ENCODE results near the gene ENTPD8.
"Not testable (repeated sequence)": the region's sequence is repeated elsewhere in the genome, so short reads cannot be mapped to it uniquely, and the experiment has no call there.

ENTPD8 gene

DNA sequence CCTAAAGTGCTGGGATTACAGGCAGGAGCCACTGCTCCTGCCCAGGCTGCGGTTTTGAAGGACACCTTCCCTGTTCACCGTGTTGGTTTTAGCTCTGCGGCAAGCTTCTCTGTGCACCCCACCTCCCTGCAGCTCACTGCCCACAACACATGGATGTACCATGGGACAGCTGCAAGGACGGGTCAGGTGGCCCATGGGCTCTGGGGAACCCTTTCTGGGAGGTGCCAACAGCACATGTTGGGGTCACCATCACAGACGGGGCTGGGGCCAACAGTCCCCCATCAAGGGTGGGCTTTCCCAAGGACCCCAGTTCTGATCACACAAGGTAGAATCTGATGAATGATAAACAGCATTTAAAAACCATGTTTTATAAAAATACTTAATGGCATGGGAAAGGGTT is 25.7 kb downstream of the ENTPD8 start:
- Histone ChIP-seq H3K36me3 (ENCODE audit: insufficient read depth, low read length) (no peaks in the 10 kb centered on the region), H2AFZ (ENCODE audit: low read length, unreplicated experiment) (no peak overlapping the region), H3K4me3 (ENCODE audit: low read depth, low read length) (no peak overlapping the region), H3K27me3 (ENCODE audit: insufficient read depth, low read length) (no peaks in the 10 kb centered on the region), H3K79me2 (ENCODE audit: control insufficient read depth, insufficient read depth, low read length, unreplicated experiment) (peaks cover 2% of the 10 kb centered on the region), H3K4me1 (ENCODE audit: control insufficient read depth, insufficient read depth, low read length, unreplicated experiment) (peaks cover 23% of the 10 kb centered on the region), H3K27ac (ENCODE audit: low read depth, low read length) (no peak overlapping the region)

DNA sequence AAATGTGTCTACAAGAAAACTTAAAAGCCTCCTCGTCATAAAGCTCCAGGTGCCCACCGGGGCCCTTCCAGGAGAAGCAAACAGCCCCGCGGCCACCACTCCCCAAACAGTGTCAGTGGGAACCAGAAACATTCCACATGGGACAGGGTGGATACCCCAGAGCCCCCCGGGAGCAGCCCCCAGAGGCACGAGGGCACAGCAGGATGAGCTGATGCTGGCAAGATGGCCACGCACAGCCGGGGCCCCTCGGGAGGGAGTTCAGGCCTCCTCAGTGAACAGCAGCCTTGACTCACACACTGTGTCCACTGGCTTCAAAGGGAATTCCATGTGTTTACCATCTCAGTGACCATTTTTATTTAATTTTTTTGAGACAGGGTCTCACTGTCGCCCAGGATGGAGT is 28.7 kb downstream of the ENTPD8 start:
- no peaks in the 10 kb centered on the region for H3K36me3 ChIP-seq (ENCODE audit: insufficient read depth, low read length)
- no peaks in the 10 kb centered on the region for H3K79me2 ChIP-seq (ENCODE audit: control insufficient read depth, insufficient read depth, low read length, unreplicated experiment)
- H2AFZ ChIP-seq (ENCODE audit: low read length, unreplicated experiment) = no peak overlapping the region
- H3K4me1 ChIP-seq (ENCODE audit: control insufficient read depth, insufficient read depth, low read length, unreplicated experiment) = peaks cover 27% of the 10 kb centered on the region
- H3K4me3 ChIP-seq (ENCODE audit: low read depth, low read length) = no peak overlapping the region
- H3K27ac ChIP-seq (ENCODE audit: low read depth, low read length) = peak overlapping the region; percentile 35; the same call in 1 of the 2 replicates
- H3K27me3 ChIP-seq (ENCODE audit: insufficient read depth, low read length) = no peaks in the 10 kb centered on the region

- no peaks in the 10 kb centered on the region for H3K27me3 ChIP-seq (ENCODE audit: insufficient read depth, low read length)
- no peak overlapping the region for H2AFZ ChIP-seq (ENCODE audit: low read length, unreplicated experiment)
- H3K36me3 ChIP-seq (ENCODE audit: insufficient read depth, low read length) = no peaks in the 10 kb centered on the region
- peak overlapping the region; percentile 32; the same call in 1 of the 2 replicates for H3K27ac ChIP-seq (ENCODE audit: low read depth, low read length)
- no peaks in the 10 kb centered on the region for H3K79me2 ChIP-seq (ENCODE audit: control insufficient read depth, insufficient read depth, low read length, unreplicated experiment)
- peaks cover 30% of the 10 kb centered on the region for H3K4me1 ChIP-seq (ENCODE audit: control insufficient read depth, insufficient read depth, low read length, unreplicated experiment)
- no peak overlapping the region for H3K4me3 ChIP-seq (ENCODE audit: low read depth, low read length)
Observed at GRCh38 chr9:137411645-137412380, 29.3 kb downstream of the ENTPD8 start.

DNA sequence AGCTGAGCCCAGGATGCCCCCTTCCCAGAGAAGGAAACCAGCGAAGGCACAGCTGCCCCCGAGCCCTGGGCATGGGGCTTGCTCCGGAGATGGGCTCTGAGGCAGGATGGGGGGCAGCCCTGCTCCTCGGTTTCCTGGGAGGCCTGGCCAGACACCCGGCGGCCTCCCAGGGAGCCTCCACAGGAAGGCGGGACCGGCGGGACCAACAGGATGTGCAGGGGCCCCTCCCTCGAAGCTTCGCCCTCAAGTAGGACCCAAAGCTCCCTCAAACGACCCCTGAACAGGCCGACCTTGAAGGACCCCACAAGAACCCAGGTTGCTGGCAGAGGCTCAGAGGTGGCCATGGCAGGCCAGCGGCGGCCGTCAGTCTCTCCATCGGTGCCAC is 29.9 kb downstream of the ENTPD8 start:
- Histone ChIP-seq H3K4me1 (ENCODE audit: control insufficient read depth, insufficient read depth, low read length, unreplicated experiment) (peaks cover 33% of the 10 kb centered on the region), H3K27ac (ENCODE audit: low read depth, low read length) (no peak overlapping the region), H3K36me3 (ENCODE audit: insufficient read depth, low read length) (no peaks in the 10 kb centered on the region), H3K79me2 (ENCODE audit: control insufficient read depth, insufficient read depth, low read length, unreplicated experiment) (no peaks in the 10 kb centered on the region), H2AFZ (ENCODE audit: low read length, unreplicated experiment) (no peak overlapping the region), H3K4me3 (ENCODE audit: low read depth, low read length) (no peak overlapping the region), H3K27me3 (ENCODE audit: insufficient read depth, low read length) (no peaks in the 10 kb centered on the region)

DNA sequence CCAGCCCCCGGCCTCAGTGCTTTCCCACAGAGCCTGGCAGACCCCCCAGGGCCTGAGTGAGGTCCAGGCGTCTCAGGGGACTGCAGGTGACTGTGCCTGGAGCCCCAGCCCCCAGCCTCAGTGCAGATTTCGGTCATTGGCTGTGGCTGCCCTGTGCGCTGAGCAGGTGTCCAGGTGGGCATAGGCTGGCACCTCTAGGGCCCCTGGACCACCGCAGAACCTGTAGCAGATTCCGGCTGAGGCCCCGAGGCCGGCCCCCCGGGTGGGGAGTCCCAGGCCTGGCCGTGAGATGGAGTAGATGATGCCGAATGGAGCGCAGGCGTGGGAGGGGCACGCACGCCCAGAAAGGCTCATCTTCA is 30.3 kb downstream of the ENTPD8 start:
- Histone ChIP-seq H3K36me3 (ENCODE audit: insufficient read depth, low read length) (no peaks in the 10 kb centered on the region), H3K27ac (ENCODE audit: low read depth, low read length) (no peak overlapping the region), H3K4me3 (ENCODE audit: low read depth, low read length) (no peak overlapping the region), H3K27me3 (ENCODE audit: insufficient read depth, low read length) (no peaks in the 10 kb centered on the region), H2AFZ (ENCODE audit: low read length, unreplicated experiment) (no peak overlapping the region), H3K4me1 (ENCODE audit: control insufficient read depth, insufficient read depth, low read length, unreplicated experiment) (peaks cover 33% of the 10 kb centered on the region), H3K79me2 (ENCODE audit: control insufficient read depth, insufficient read depth, low read length, unreplicated experiment) (no peaks in the 10 kb centered on the region)

DNA sequence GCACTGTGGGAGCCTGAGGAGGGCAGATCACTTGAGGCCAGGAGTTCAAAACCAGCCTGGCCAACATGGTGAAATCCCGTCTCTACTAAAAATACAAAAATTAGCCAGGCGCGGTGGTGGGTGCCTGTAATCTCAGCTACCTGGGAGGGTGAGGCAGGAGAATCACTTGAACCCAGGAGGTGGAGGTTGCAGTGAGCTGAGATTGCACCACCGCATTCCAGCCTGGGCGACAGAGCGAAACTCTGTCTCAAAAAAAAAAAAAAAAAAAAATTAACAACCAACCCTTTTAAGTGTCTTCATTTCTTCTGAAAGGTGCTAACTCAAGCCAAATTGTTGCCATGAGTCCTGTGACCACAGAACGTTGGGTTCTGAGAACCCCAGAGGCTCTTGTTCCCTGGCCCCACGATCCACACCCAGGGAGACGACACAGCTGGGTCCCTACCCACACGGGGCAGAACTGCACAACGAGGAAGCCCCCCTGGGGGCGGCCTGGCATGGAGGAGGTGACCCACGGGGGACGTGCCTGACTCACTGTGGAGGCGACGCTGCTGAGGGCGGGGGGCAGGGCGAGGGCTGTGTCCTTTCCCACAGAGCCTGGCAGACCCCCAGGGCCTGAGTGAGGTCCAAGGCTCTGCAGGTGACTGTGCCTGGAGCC is 30.8 kb downstream of the ENTPD8 start:
- H3K4me1 ChIP-seq (ENCODE audit: control insufficient read depth, insufficient read depth, low read length, unreplicated experiment) = peaks cover 33% of the 10 kb centered on the region
- not testable (repeated sequence) for H3K79me2 ChIP-seq (ENCODE audit: control insufficient read depth, insufficient read depth, low read length, unreplicated experiment); H3K27me3 ChIP-seq (ENCODE audit: insufficient read depth, low read length); H3K27ac ChIP-seq (ENCODE audit: low read depth, low read length); H3K36me3 ChIP-seq (ENCODE audit: insufficient read depth, low read length); H2AFZ ChIP-seq (ENCODE audit: low read length, unreplicated experiment); H3K4me3 ChIP-seq (ENCODE audit: low read depth, low read length)

GRCh38 chr9:137409515-137409914 is 31.6 kb downstream of the ENTPD8 start:
- Histone ChIP-seq H3K27me3 (ENCODE audit: insufficient read depth, low read length) (no peaks in the 10 kb centered on the region), H3K27ac (ENCODE audit: low read depth, low read length) (no peak overlapping the region), H3K79me2 (ENCODE audit: control insufficient read depth, insufficient read depth, low read length, unreplicated experiment) (no peaks in the 10 kb centered on the region), H3K36me3 (ENCODE audit: insufficient read depth, low read length) (no peaks in the 10 kb centered on the region), H3K4me1 (ENCODE audit: control insufficient read depth, insufficient read depth, low read length, unreplicated experiment) (peaks cover 33% of the 10 kb centered on the region), H3K4me3 (ENCODE audit: low read depth, low read length) (no peak overlapping the region), H2AFZ (ENCODE audit: low read length, unreplicated experiment) (no peak overlapping the region)

DNA sequence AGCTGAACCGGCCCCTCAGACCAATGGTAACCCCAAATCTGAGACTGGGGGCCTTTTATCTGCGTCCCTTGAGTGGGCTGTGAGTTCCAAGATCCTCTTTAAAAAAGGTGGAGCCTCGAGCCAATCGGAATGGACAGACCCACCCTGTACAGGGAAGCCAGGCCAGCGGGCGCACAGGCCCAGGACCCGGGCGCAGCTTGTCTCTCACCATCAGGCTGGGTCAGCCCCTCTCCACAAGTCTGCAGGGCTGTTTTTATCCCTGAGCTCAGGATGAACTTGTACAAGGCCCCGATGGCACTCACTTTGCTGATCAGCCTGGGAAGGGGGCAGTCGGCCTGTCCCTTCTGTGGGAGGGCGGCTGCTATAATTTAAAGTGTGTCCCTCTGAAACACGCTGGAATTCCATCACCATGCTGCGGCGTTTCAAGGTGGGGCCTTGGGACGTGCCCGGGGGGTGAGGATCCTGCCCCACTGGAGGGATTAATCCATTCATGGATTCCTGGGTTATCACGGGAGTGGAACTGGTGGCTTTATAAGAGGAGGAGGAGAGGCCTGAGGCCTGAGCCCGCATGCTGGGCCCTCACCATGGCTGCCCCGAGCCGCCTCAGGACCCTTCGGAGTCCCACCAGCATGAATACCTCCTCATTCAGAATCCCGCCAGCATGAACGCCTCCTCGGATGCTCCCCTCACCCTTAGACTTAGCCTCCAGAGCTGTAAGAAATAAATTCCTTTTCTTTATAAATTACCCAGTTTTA is 32.3 kb downstream of the ENTPD8 start:
- no peaks in the 10 kb centered on the region for H3K79me2 ChIP-seq (ENCODE audit: control insufficient read depth, insufficient read depth, low read length, unreplicated experiment)
- no peak overlapping the region for H3K4me3 ChIP-seq (ENCODE audit: low read depth, low read length)
- H3K36me3 ChIP-seq (ENCODE audit: insufficient read depth, low read length) = no peaks in the 10 kb centered on the region
- no peak overlapping the region for H2AFZ ChIP-seq (ENCODE audit: low read length, unreplicated experiment)
- peaks cover 33% of the 10 kb centered on the region for H3K4me1 ChIP-seq (ENCODE audit: control insufficient read depth, insufficient read depth, low read length, unreplicated experiment)
- H3K27ac ChIP-seq (ENCODE audit: low read depth, low read length) = no peak overlapping the region
- no peaks in the 10 kb centered on the region for H3K27me3 ChIP-seq (ENCODE audit: insufficient read depth, low read length)

GRCh38 chr9:137407590-137408300 is 33.4 kb downstream of the ENTPD8 start:
- Histone ChIP-seq H3K79me2 (ENCODE audit: control insufficient read depth, insufficient read depth, low read length, unreplicated experiment) (no peaks in the 10 kb centered on the region), H3K27ac (ENCODE audit: low read depth, low read length) (no peak overlapping the region), H3K27me3 (ENCODE audit: insufficient read depth, low read length) (no peaks in the 10 kb centered on the region), H2AFZ (ENCODE audit: low read length, unreplicated experiment) (no peak overlapping the region), H3K36me3 (ENCODE audit: insufficient read depth, low read length) (no peaks in the 10 kb centered on the region), H3K4me3 (ENCODE audit: low read depth, low read length) (peak overlapping the region; percentile 64), H3K4me1 (ENCODE audit: control insufficient read depth, insufficient read depth, low read length, unreplicated experiment) (peaks cover 31% of the 10 kb centered on the region)

DNA sequence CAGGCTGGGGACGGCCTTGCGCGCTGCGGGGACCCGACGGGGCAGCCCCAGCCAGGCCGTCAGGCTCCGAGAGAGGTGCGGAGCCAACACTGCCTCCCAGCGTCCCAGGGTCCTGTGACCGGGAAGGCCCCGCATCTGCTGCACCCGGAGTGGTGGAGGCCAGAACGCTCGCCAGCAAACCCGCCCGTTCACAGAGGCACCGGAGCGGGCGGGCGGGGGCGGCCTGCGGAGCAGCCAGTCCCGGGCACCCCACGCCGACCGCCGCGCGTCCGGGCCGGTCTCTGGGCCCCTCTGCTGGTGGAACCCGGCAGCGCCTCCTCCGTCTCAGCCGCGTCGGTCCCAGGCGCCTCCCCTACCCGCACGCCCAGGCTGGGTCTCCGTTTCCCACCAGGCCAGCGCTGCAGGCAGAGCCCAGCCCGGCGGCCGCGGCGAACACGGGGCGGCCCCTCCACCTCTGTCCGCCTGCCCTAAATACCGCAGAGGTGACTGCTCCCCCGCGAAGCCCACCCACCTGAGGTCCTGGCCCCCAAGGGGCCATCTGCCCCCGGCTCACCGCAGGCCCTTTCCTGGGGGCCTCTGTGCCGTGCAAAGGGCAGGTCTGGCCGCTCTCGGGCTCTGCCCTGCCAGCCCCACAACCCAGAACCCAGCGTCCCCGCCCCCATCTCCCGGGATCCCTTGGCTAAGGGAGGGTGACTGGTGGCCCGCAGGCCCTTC is 34.1 kb downstream of the ENTPD8 start:
- Histone ChIP-seq H3K27me3 (ENCODE audit: insufficient read depth, low read length) (no peaks in the 10 kb centered on the region), H2AFZ (ENCODE audit: low read length, unreplicated experiment) (no peak overlapping the region), H3K4me3 (ENCODE audit: low read depth, low read length) (peak overlapping the region; percentile 64), H3K36me3 (ENCODE audit: insufficient read depth, low read length) (no peaks in the 10 kb centered on the region), H3K4me1 (ENCODE audit: control insufficient read depth, insufficient read depth, low read length, unreplicated experiment) (peaks cover 24% of the 10 kb centered on the region), H3K27ac (ENCODE audit: low read depth, low read length) (no peak overlapping the region), H3K79me2 (ENCODE audit: control insufficient read depth, insufficient read depth, low read length, unreplicated experiment) (no peaks in the 10 kb centered on the region)
